H1 (cell line): ENCODE data around the gene MLPH. TPM values are rescaled to one million over a fixed set of nuclear protein-coding genes. Genes with fewer than 3 reads are reported as not detected.

Experiments used
- CTCF ChIA-PET: fragments of 300-600 bp; sonication (Branson Sonifier 250); formaldehyde crosslinking; loops from one replicate; lab custom pipeline; 2021; ENCODE audit not compliant: partially characterized antibody; lab: Charles Lee
- POLR2A ChIA-PET: fragments of 300-600 bp; sonication (Branson Sonifier 250); formaldehyde crosslinking; loops from one replicate; lab custom pipeline; 2021; ENCODE audit warnings: inconsistent platforms; ENCODE audit not compliant: partially characterized antibody; lab: Charles Lee
- DNase-seq, 2 experiments: peaks; one replicate each; pipeline versions ENCODE4 v3.0.0 to v3.0.0-alpha.2; 2010 to 2022; ENCODE audit warnings: low spot score in 2 of 2, low read depth in 1 of 2, mixed read lengths in 1 of 2
- FAIRE-seq: peaks from 2 replicates; lab custom pipeline; 2011; peaks lifted over from hg19 to GRCh38; lab: Jason Lieb, UNC
- H2AFZ ChIP-seq: 2 replicates; pipeline ENCODE4 v1.8.1; 2012; ENCODE audit warnings: low read length, inconsistent platforms
- H2AK5ac ChIP-seq: 2 replicates; pipeline ENCODE4 v1.6.1; 2013; ENCODE audit warnings: low read depth, low read length
- H2BK120ac ChIP-seq: replicated peaks from 2 replicates; pipeline ENCODE3; 2013; ENCODE audit warnings: low read depth, low read length, inconsistent platforms
- H2BK12ac ChIP-seq: 2 replicates; pipeline ENCODE4 v1.6.1; 2013; ENCODE audit warnings: low read depth, low read length
- H2BK15ac ChIP-seq: 2 replicates; pipeline ENCODE4 v1.6.1; 2013; ENCODE audit warnings: low read length
- H2BK20ac ChIP-seq: 2 replicates; pipeline ENCODE4 v1.6.1; 2013; ENCODE audit warnings: low read length
- H2BK5ac ChIP-seq: 2 replicates; pipeline ENCODE4 v1.6.1; 2013; ENCODE audit warnings: low read depth, low read length
- H3K14ac ChIP-seq: 2 replicates; pipeline ENCODE4 v1.6.1; 2013; ENCODE audit warnings: inconsistent platforms; ENCODE audit not compliant: insufficient read length
- H3K18ac ChIP-seq: 2 replicates; pipeline ENCODE4 v1.6.1; 2013; ENCODE audit warnings: low read length; ENCODE audit errors: extremely low read depth
- H3K23ac ChIP-seq: 2 replicates; pipeline ENCODE4 v1.6.1; 2013; ENCODE audit warnings: inconsistent platforms; ENCODE audit not compliant: insufficient read length
- H3K23me2 ChIP-seq: 2 replicates; pipeline ENCODE4 v1.6.1; 2013; ENCODE audit warnings: low read depth, low read length
- H3K27ac ChIP-seq: 2 replicates; pipeline ENCODE4 v1.6.1; 2011; ENCODE audit warnings: low read depth, low read length, inconsistent platforms
- H3K27me3 ChIP-seq, 4 experiments: replicated peaks in 1 of 4; 1 replicate in 1 of 4; 2 replicates in 3 of 4; pipeline versions ENCODE4 v1.6.1 to v1.8.1; 2011 to 2013; ENCODE audit warnings: low read length in 3 of 4, mild to moderate bottlenecking in 3 of 4, inconsistent platforms in 2 of 4, mixed read lengths in 2 of 4, moderate library complexity in 1 of 4; ENCODE audit not compliant: control insufficient read depth in 3 of 4, insufficient read depth in 3 of 4; ENCODE audit errors: extremely low read depth in 1 of 4
- H3K36me3 ChIP-seq, 4 experiments: 2 replicates each; pipeline versions ENCODE4 v1.6.1 to v1.8.1; 2011 to 2013; ENCODE audit warnings: mild to moderate bottlenecking in 4 of 4, low read length in 3 of 4, moderate library complexity in 2 of 4, control low read depth in 1 of 4, inconsistent platforms in 1 of 4; ENCODE audit not compliant: insufficient read depth in 4 of 4, control insufficient read depth in 2 of 4
- H3K4ac ChIP-seq: replicated peaks from 2 replicates; pipeline ENCODE3; 2013; ENCODE audit warnings: low read length, low read depth, mixed read lengths, inconsistent platforms; ENCODE audit not compliant: insufficient read length
- H3K4me1 ChIP-seq, 4 experiments: replicated peaks in 1 of 4; 1 replicate in 1 of 4; 2 replicates in 3 of 4; pipeline versions ENCODE4 v1.6.1 to v1.8.1; 2011 to 2013; ENCODE audit warnings: low read length in 3 of 4, inconsistent platforms in 2 of 4, mixed read lengths in 1 of 4; ENCODE audit not compliant: insufficient read depth in 4 of 4, control insufficient read depth in 3 of 4
- H3K4me2 ChIP-seq, 2 experiments: 2 replicates each; pipeline versions ENCODE4 v1.6.1 to v1.8.1; 2011 to 2013; ENCODE audit warnings: low read depth in 2 of 2, low read length in 2 of 2, control low read depth in 1 of 2, inconsistent platforms in 1 of 2, mild to moderate bottlenecking in 1 of 2; ENCODE audit not compliant: insufficient read depth in 1 of 2
- H3K4me3 ChIP-seq, 4 experiments: fragments of 200-600, 300-600 bp in 1 of 4; sonication (generic), shearing (Covaris generic), sonication (Bioruptor Twin) in 1 of 4; 2 replicates each; pipeline versions ENCODE4 v1.5.1 to v1.8.1; 2011 to 2016; ENCODE audit warnings: low read length in 4 of 4, low read depth in 3 of 4, control low read depth in 2 of 4, inconsistent platforms in 2 of 4, mild to moderate bottlenecking in 2 of 4, mixed read lengths in 1 of 4, moderate library complexity in 1 of 4; ENCODE audit not compliant: insufficient read depth in 2 of 4; ENCODE audit errors: extremely low read depth in 1 of 4
- H3K56ac ChIP-seq: replicated peaks from 2 replicates; pipeline ENCODE3; 2013; ENCODE audit warnings: low read depth, mild to moderate bottlenecking, mixed read lengths, low read length, inconsistent platforms; ENCODE audit not compliant: insufficient read length
- H3K79me1 ChIP-seq: 2 replicates; pipeline ENCODE4 v1.6.1; 2013; ENCODE audit warnings: low read depth, low read length, control low read depth
- H3K79me2 ChIP-seq, 2 experiments: 2 replicates each; pipeline versions ENCODE4 v1.6.1 to v1.8.1; 2012 to 2013; ENCODE audit warnings: low read length in 2 of 2, mild to moderate bottlenecking in 2 of 2, inconsistent platforms in 1 of 2; ENCODE audit not compliant: insufficient read depth in 2 of 2, control insufficient read depth in 1 of 2
- H3K9ac ChIP-seq, 4 experiments: replicated peaks in 1 of 4; 1 replicate in 1 of 4; 2 replicates in 3 of 4; pipeline versions ENCODE4 v1.6.1 to v1.8.1; 2011 to 2013; ENCODE audit warnings: low read depth in 3 of 4, low read length in 3 of 4, control low read depth in 2 of 4, mild to moderate bottlenecking in 2 of 4, moderate library complexity in 2 of 4, inconsistent platforms in 1 of 4; ENCODE audit errors: extremely low read depth in 1 of 4
- H3K9me3 ChIP-seq, 2 experiments: 2 replicates each; pipeline versions ENCODE4 v1.6.1 to v1.8.1; 2012 to 2013; ENCODE audit warnings: mild to moderate bottlenecking in 2 of 2, moderate library complexity in 2 of 2, control low read depth in 1 of 2, inconsistent platforms in 1 of 2, low read depth in 1 of 2, low read length in 1 of 2, mixed read lengths in 1 of 2; ENCODE audit not compliant: insufficient read depth in 2 of 2
- H4K20me1 ChIP-seq, 2 experiments: replicated peaks in 1 of 2; 2 replicates each; pipeline versions ENCODE3 to v1.8.1; 2011 to 2013; ENCODE audit warnings: inconsistent platforms in 2 of 2, low read length in 2 of 2, mild to moderate bottlenecking in 1 of 2; ENCODE audit not compliant: insufficient read depth in 2 of 2, control insufficient read depth in 1 of 2
- H4K5ac ChIP-seq: 2 replicates; pipeline ENCODE4 v1.6.1; 2013; ENCODE audit warnings: low read length, low read depth, mixed read lengths, inconsistent platforms; ENCODE audit not compliant: insufficient read length
- H4K8ac ChIP-seq: 2 replicates; pipeline ENCODE4 v1.8.0; 2013; ENCODE audit warnings: mild to moderate bottlenecking, moderate library complexity, low read length, inconsistent platforms; ENCODE audit not compliant: insufficient read depth; ENCODE audit errors: extremely low read depth
- H4K91ac ChIP-seq: replicated peaks from 2 replicates; pipeline ENCODE3; 2013; ENCODE audit warnings: low read length, mixed read lengths, inconsistent platforms; ENCODE audit not compliant: insufficient read length
- KDM5A ChIP-seq: fragments of 200-600 bp; IDR thresholded peaks from 2 replicates; pipeline ENCODE4 v1.7.1; 2012; ENCODE audit warnings: mild to moderate bottlenecking, low read length, inconsistent platforms, mixed read lengths
- ZNF274 ChIP-seq: IDR thresholded peaks from 2 replicates; pipeline ENCODE4 v1.7.0; 2012; ENCODE audit warnings: low read length, borderline replicate concordance; ENCODE audit errors: extremely low read depth
- WGBS, 2 experiments: shearing (Covaris generic) in 1 of 2; methylation state at CpG; one replicate each; pipeline versions ENCODE4 v1.1.6 to v1.1.7; 2013 to 2015; ENCODE audit warnings: low lambda C conversion rate in 2 of 2, mixed read lengths in 2 of 2, inconsistent platforms in 1 of 2, low coverage in 1 of 2, missing lambda C conversion rate in 1 of 2; ENCODE audit not compliant: insufficient replicate concordance in 2 of 2, insufficient coverage in 1 of 2, insufficient read length in 1 of 2; ENCODE audit errors: extremely low coverage in 1 of 2, missing lambda C conversion rate in 1 of 2; 5-methylcytosine and 5-hydroxymethylcytosine counted together
- polyA plus RNA-seq, 7 experiments: library from polyadenylated mRNA; depleted of rRNA in 3 of 7; stranded (reverse) in 5 of 7; unstranded in 2 of 7; fragments of >200 nt in 5 of 7; fragments of 200-250 nt in 2 of 7; gene quantifications; 1 replicate in 5 of 7; 2 replicates in 1 of 7; 4 replicates in 1 of 7; pipeline versions ENCODE4 v1.2.1 to v1.2.3, GENCODE V29; 2011 to 2013; ENCODE audit warnings: missing spikeins in 2 of 7, mixed read lengths in 2 of 7
- total RNA-seq: library from RNA; stranded (reverse); fragmentation: NEBNext Ultra II Directional; extraction: Animal tissue kit (Norgen Biotek cat#: 25700); gene quantifications from 2 replicates; pipeline ENCODE4 v1.2.1, GENCODE V29; 2021

MLPH gene
- total and polyA plus RNA-seq, 2 of the 8 experiments (the other 6 are each of a cell fraction or from before 2014, with no cell fraction given) = 12.7 to 17.0 TPM

DNA sequence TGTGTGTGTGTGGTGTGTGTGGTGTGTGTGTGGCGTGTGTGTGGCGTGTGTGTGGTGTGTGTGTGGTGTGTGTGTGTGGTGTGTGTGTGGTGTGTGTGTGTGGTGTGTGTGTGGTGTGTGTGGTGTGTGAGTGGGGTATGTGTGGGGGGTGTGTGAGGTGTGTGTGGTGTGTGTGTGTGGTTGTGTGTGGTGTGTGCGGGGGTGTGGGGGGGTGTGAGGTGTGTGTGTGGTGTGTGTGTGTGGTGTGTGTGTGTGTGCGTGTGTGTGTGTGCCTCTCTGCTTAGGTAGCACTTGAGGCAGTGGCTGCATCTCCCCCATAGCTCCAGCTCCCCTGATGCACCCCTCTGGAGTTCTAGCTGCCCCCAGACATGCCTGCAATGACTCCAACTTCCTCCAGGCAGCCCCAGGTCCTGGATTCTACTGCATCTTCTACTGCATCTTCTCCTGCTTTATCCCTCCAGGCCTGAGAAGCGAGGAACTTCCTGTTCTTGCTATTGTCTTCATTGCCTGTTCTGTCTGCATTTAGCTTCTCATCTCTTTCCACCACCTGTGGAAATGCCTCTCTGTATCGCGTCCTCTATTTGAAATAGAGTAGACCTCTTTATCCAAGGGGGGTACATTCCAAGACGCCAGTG lies 22.2 kb upstream of the MLPH start:
- Histone ChIP-seq H2BK20ac (no peak overlapping the region), H2AFZ (no peak overlapping the region), H3K56ac (peak overlapping the region; percentile 59), H4K5ac (no peak overlapping the region), H2BK120ac (no peak overlapping the region), H4K8ac (peak overlapping the region; percentile 35; the same call in 1 of the 2 replicates), H4K20me1 (no peaks in the 10 kb centered on the region), H3K18ac (no peak overlapping the region), H3K79me2 (no peaks in the 10 kb centered on the region), H3K4me1 (no peaks in the 10 kb centered on the region), H3K79me1 (no peaks in the 10 kb centered on the region), H3K27ac (no peak overlapping the region), H3K36me3 (no peaks in the 10 kb centered on the region), H4K91ac (no peak overlapping the region), H3K4me2 (no peak overlapping the region), H2BK15ac (no peak overlapping the region), H2BK5ac (0 out of 2 replicates have a peak overlapping the region, but pooled peaks have one; percentile 10), H3K9ac (no peak overlapping the region), H3K23ac (no peak overlapping the region), H2AK5ac (no peak overlapping the region), H2BK12ac (no peak overlapping the region), H3K27me3 (no peaks in the 10 kb centered on the region), H3K9me3 (no peaks in the 10 kb centered on the region), H3K14ac (no peak overlapping the region), H3K4me3 (no peak overlapping the region), H3K23me2 (peaks cover 5% of the 10 kb centered on the region; the same call in 1 of the 2 replicates), H3K4ac (no peak overlapping the region)
- no peak for DNase-seq
- FAIRE-seq = no peak
- ChIA-PET CTCF (interaction anchor here (0.6 to 1.2 kb wide), 3 partner anchors 10 to 302 kb away, joined by 3 read pairs; no protein-coding TSS in a partner anchor), POLR2A (no interaction called here)
- 88% methylated on average over 4 of the region's 8 CpGs; no CpG with 5 or more reads in 1 of the 2 experiments for WGBS, 2 experiments
- TF ChIP-seq ZNF274 (no peak), KDM5A (no peak)
